Panc1 (cell line): ENCODE measurements around the gene ENDOG. TPM values are rescaled to one million over a fixed set of nuclear protein-coding genes. Genes with fewer than 3 reads are reported as not detected.
"Not testable (repeated sequence)": the region's sequence is repeated elsewhere in the genome, so short reads cannot be mapped to it uniquely, and the experiment has no call there.

Experiments used
- ATAC-seq: fragments of 200-7000 bp; cut with Tn5 transposase; 2 replicates; pipeline ENCODE4 v1.9.1; 2020; ENCODE audit warnings: mild to moderate bottlenecking, moderate library complexity
- BruUV-seq: library from RNA; stranded (reverse); fragments of 400-500 nt; replicated peaks from 2 replicates; lab custom pipeline; 2021; lab: Mats Ljungman, UMichigan
- CTCF ChIA-PET: fragments of 300-600 bp; sonication (Branson Sonifier 250); formaldehyde crosslinking; loops from one replicate; lab custom pipeline; 2022; ENCODE audit warnings: antibody characterized with exemption; lab: Charles Lee
- POLR2A ChIA-PET: fragments of 300-600 bp; sonication (Branson Sonifier 250); formaldehyde crosslinking; loops from one replicate; lab custom pipeline; 2022; ENCODE audit warnings: antibody characterized with exemption; lab: Charles Lee
- DNase-seq: peaks from one replicate; pipeline ENCODE4 v3.0.0-alpha.2; 2010; ENCODE audit warnings: low read depth, low spot score
- H3K27ac ChIP-seq: 2 replicates; pipeline ENCODE4 v1.5.1; 2011; ENCODE audit warnings: mild to moderate bottlenecking, low read length, inconsistent platforms
- H3K27me3 ChIP-seq: fragments of 200-500 bp; sonication (Bioruptor generic); 2 replicates; pipeline ENCODE4 v1.6.0; 2014; ENCODE audit warnings: low read length, inconsistent platforms; ENCODE audit not compliant: control insufficient read depth, insufficient read depth
- H3K36me3 ChIP-seq: fragments of 200-500 bp; sonication (Bioruptor generic); 2 replicates; pipeline ENCODE4 v1.5.1; 2014; ENCODE audit warnings: inconsistent platforms, mild to moderate bottlenecking, low read length, moderate library complexity; ENCODE audit not compliant: control insufficient read depth, insufficient read depth
- H3K4me1 ChIP-seq: 2 replicates; pipeline ENCODE4 v1.5.1; 2011; ENCODE audit warnings: inconsistent platforms, mild to moderate bottlenecking, low read length, moderate library complexity; ENCODE audit not compliant: control insufficient read depth, insufficient read depth
- H3K4me3 ChIP-seq, 2 experiments: 2 replicates each; pipeline ENCODE4 v1.5.1; 2011 to 2012; ENCODE audit warnings: low read depth in 2 of 2, low read length in 2 of 2, mild to moderate bottlenecking in 2 of 2, inconsistent platforms in 1 of 2, moderate library complexity in 1 of 2
- H3K9me3 ChIP-seq: fragments of 200-500 bp; sonication (Bioruptor generic); 2 replicates; pipeline ENCODE4 v1.5.1; 2014; ENCODE audit warnings: low read depth, mild to moderate bottlenecking, inconsistent platforms, low read length, moderate library complexity; ENCODE audit not compliant: control insufficient read depth, insufficient read depth
- POLR2AphosphoS5 ChIP-seq: IDR thresholded peaks from 2 replicates; pipeline ENCODE4 v1.6.1; 2012; ENCODE audit warnings: mild to moderate bottlenecking, low read depth, low read length, moderate library complexity
- REST ChIP-seq, 2 experiments: IDR thresholded peaks; 2 replicates each; pipeline ENCODE4 v1.6.1; 2011 to 2012; ENCODE audit warnings: low read depth in 2 of 2, control low read depth in 1 of 2, low read length in 1 of 2, mild to moderate bottlenecking in 1 of 2, moderate library complexity in 1 of 2; ENCODE audit not compliant: insufficient read depth in 1 of 2
- SIN3A ChIP-seq: IDR thresholded peaks from 2 replicates; pipeline ENCODE4 v1.6.1; 2012; ENCODE audit warnings: low read depth, mild to moderate bottlenecking, low read length, moderate library complexity, borderline replicate concordance; ENCODE audit not compliant: insufficient read depth
- TCF7L2 ChIP-seq: IDR thresholded peaks from 2 replicates; pipeline ENCODE4 v1.6.1; 2011; ENCODE audit warnings: mild to moderate bottlenecking, low read depth, low read length, inconsistent platforms
- in situ Hi-C: cut with HindIII; loops from 2 replicates; pipeline ENCODE4 v1.10.0; 2016; ENCODE audit warnings: low sequenced_read_pairs, low pct_unique_long_range_greater_than_20kb
- intact Hi-C: fragments of 100-400 bp; cut with micrococcal nuclease; formaldehyde crosslinking; loops from one replicate; pipeline ENCODE4 v1.10.0; 2022; ENCODE audit not compliant: unreplicated experiment
- total RNA-seq: library from RNA; stranded (reverse); gene quantifications from one replicate; pipeline ENCODE4 v1.2.1, GENCODE V29; 2021; ENCODE audit not compliant: unreplicated experiment
- TF ChIP-seq, protein P1 (sequence below): fragments of 450-650 bp; IDR thresholded peaks from 2 replicates; pipeline ENCODE4 v1.5.1; 2017; ENCODE audit warnings: mild to moderate bottlenecking

ENDOG gene
- total RNA-seq, 1 experiment from 2014 or later = 39.9 TPM

DNA sequence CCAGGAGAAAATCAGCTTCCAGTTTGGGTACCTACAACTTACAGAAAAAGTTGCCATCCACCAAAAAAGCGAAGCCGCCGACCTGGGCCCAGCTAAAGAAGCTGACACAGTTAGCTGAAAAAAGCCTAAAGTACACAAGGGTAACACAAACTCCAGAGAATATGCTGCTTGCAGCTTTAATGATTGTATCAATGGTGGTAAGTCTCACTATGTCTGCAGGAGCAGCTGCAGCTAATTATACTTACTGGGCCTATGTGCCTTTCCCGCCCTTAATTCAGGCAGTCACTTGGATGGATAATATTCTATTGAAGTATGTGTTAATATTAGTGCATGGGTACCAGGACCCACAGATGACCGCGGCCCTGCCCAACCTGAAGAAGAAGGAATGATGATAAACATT lies 36.2 kb downstream of the ENDOG start:
- H3K27ac ChIP-seq, H3K4me1 ChIP-seq, BruUV-seq, CTCF ChIA-PET, H3K4me3 ChIP-seq, DNase-seq, H3K27me3 ChIP-seq, POLR2A ChIA-PET, H3K9me3 ChIP-seq, H3K36me3 ChIP-seq, ATAC-seq, intact Hi-C loops, in situ Hi-C loops: not testable (repeated sequence)

GRCh38 chr9:128858476-128858875 lies 40.2 kb downstream of the ENDOG start:
- H3K36me3 ChIP-seq, intact Hi-C loops, ATAC-seq, H3K4me3 ChIP-seq, H3K27ac ChIP-seq, BruUV-seq, in situ Hi-C loops, H3K27me3 ChIP-seq, H3K4me1 ChIP-seq, POLR2A ChIA-PET, H3K9me3 ChIP-seq, DNase-seq: not testable (repeated sequence)
- CTCF ChIA-PET = interaction anchor here (0.6 kb wide), 1 partner anchor 21 kb away, joined by 4 read pairs; no protein-coding TSS in a partner anchor

GRCh38 chr9:128860937-128861336 lies 42.6 kb downstream of the ENDOG start:
- TF ChIP-seq REST (IDR thresholded peaks at IDR 0.05; ENCODE audit: insufficient read depth in 1 of 2, low read depth in 2 of 2, low read length in 1 of 2) (no peak), TCF7L2 (no peak), SIN3A (no peak), POLR2AphosphoS5 (no peak)
- TF ChIP-seq, protein P1, sequence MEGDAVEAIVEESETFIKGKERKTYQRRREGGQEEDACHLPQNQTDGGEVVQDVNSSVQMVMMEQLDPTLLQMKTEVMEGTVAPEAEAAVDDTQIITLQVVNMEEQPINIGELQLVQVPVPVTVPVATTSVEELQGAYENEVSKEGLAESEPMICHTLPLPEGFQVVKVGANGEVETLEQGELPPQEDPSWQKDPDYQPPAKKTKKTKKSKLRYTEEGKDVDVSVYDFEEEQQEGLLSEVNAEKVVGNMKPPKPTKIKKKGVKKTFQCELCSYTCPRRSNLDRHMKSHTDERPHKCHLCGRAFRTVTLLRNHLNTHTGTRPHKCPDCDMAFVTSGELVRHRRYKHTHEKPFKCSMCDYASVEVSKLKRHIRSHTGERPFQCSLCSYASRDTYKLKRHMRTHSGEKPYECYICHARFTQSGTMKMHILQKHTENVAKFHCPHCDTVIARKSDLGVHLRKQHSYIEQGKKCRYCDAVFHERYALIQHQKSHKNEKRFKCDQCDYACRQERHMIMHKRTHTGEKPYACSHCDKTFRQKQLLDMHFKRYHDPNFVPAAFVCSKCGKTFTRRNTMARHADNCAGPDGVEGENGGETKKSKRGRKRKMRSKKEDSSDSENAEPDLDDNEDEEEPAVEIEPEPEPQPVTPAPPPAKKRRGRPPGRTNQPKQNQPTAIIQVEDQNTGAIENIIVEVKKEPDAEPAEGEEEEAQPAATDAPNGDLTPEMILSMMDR = no peak
- CTCF ChIA-PET = no interaction called here
- no peaks in the 10 kb centered on the region for H3K9me3 ChIP-seq
- H3K4me1 ChIP-seq = no peaks in the 10 kb centered on the region
- POLR2A ChIA-PET = no interaction called here
- no peak overlapping the region for H3K27ac ChIP-seq
- intact Hi-C loops = loop anchor here (5.0 kb wide), 1 partner anchor 66 kb away; no protein-coding TSS in a partner anchor
- no peaks in the 10 kb centered on the region for H3K36me3 ChIP-seq
- DNase-seq (no peak), ATAC-seq (no peak)
- BruUV-seq = no TSS peak
- no peaks in the 10 kb centered on the region for H3K27me3 ChIP-seq
- no peak overlapping the region for H3K4me3 ChIP-seq
- in situ Hi-C loops = no loop called here
